Body of pancreas (tissue), 4 donors: Measurements from ENCODE around the gene NRN1L. TPM values are rescaled to one million over a fixed set of nuclear protein-coding genes. Genes with fewer than 3 reads are reported as not detected.

Experiments used
- ATAC-seq: fragments of 150-250 bp; one replicate; pipeline ENCODE4 v1.9.1; 2016
- DNase-seq, 4 donors: peaks; one replicate each; pipeline ENCODE4 v3.0.0-alpha.2; 2019
- H3K27ac ChIP-seq, 4 donors: fragments of 200-600 bp; sonication (generic); 1 replicate in 3 of 4; 2 replicates in 1 of 4; pipeline versions ENCODE4 v1.5.1 to v1.6.1; 2016 to 2019; ENCODE audit warnings: mild to moderate bottlenecking in 1 of 4, mixed read lengths in 1 of 4, moderate library complexity in 1 of 4
- H3K27me3 ChIP-seq, 2 donors: fragments of 200-600 bp; sonication (generic); one replicate each; pipeline ENCODE4 v1.6.0; 2016; ENCODE audit warnings: mild to moderate bottlenecking in 1 of 2
- H3K36me3 ChIP-seq, 2 donors: fragments of 200-600 bp; sonication (generic); replicated peaks in 1 of 2; 2 replicates each; pipeline ENCODE4 v1.5.1; 2016; ENCODE audit warnings: low read depth in 2 of 2; ENCODE audit not compliant: insufficient read depth in 1 of 2
- H3K4me1 ChIP-seq: fragments of 200-600 bp; sonication (generic); one replicate; pipeline ENCODE4 v1.6.0; 2016
- H3K4me3 ChIP-seq, 2 donors: fragments of 200-600 bp; sonication (generic); 1 replicate in 1 of 2; 2 replicates in 1 of 2; pipeline ENCODE4 v1.5.1; 2016 to 2019
- H3K9me3 ChIP-seq, 3 donors: fragments of 200-600 bp; sonication (generic); 1 replicate in 2 of 3; 2 replicates in 1 of 3; pipeline ENCODE4 v1.5.1; 2016
- CTCF ChIP-seq, 7 experiments: fragments of 450-650 bp in 4 of 7; fragments of 200-600 bp in 3 of 7; sonication (generic) in 3 of 7; IDR thresholded peaks; one replicate each; pipeline ENCODE4 v1.5.1; 2016 to 2019; ENCODE audit warnings: antibody characterized with exemption in 7 of 7
- POLR2A ChIP-seq, 3 donors: fragments of 450-650 bp; IDR thresholded peaks; one replicate each; pipeline ENCODE4 v1.6.1; 2016; ENCODE audit warnings: antibody characterized with exemption in 3 of 3, mild to moderate bottlenecking in 2 of 3
- WGBS, 2 donors: methylation state at CpG; one replicate each; pipeline ENCODE4 v1.1.5; 2017; 5-methylcytosine and 5-hydroxymethylcytosine counted together
- intact Hi-C: fragments of 100-400 bp; cut with DNase I; formaldehyde crosslinking; loops from one replicate; pipeline ENCODE4 v1.15.1; 2023
- total RNA-seq, 2 donors: library from RNA; depleted of rRNA; stranded (reverse); fragments of >200 nt; gene quantifications; one replicate each; pipeline ENCODE4 v1.1.0, GENCODE V29; 2016

NRN1L gene
- total RNA-seq, 2 donors from 2014 or later, result not detected

GRCh38 chr16:67892375-67892774 is 7.7 kb downstream of the NRN1L start:
- no peaks in the 10 kb centered on the region for H3K27me3 ChIP-seq
- DNase-seq, result no peak
- intact Hi-C loops, result no loop called here
- WGBS, 2 donors, result 53 to 58% methylated on average over 5 of the region's 5 CpGs
- H3K27ac ChIP-seq, result peak overlapping the region in 3 of 4 donors; percentile 90 to 99 (median 97)
- no peaks in the 10 kb centered on the region for H3K9me3 ChIP-seq
- no peak overlapping the region for H3K4me3 ChIP-seq
- no peak for TF ChIP-seq CTCF (IDR thresholded peaks at IDR 0.05)
- TF ChIP-seq POLR2A (IDR thresholded peaks at IDR 0.05), result no peak
- H3K36me3 ChIP-seq, result no peaks in the 10 kb centered on the region
- no peak for ATAC-seq
- H3K4me1 ChIP-seq, result peaks cover 26% of the 10 kb centered on the region

- TF ChIP-seq CTCF (IDR thresholded peaks at IDR 0.05) (no peak), POLR2A (IDR thresholded peaks at IDR 0.05) (peak; percentile 66 to 75 (median 73))
- H3K9me3 ChIP-seq, result no peaks in the 10 kb centered on the region
- DNase-seq (peak; percentile 96 to 98 (median 97)), ATAC-seq (peak; percentile 98)
- no peaks in the 10 kb centered on the region for H3K27me3 ChIP-seq
- no peaks in the 10 kb centered on the region for H3K36me3 ChIP-seq
- WGBS, 2 donors, result 0% methylated on average over 12 to 66 of the region's 90 CpGs
- H3K4me1 ChIP-seq, result peaks cover 26% of the 10 kb centered on the region
- peak within 1 kb of the TSS; percentile 65 to 67 for H3K4me3 ChIP-seq
- intact Hi-C loops, result no loop called here
- peak within 1 kb of the TSS; percentile 90 to 99 (median 96) for H3K27ac ChIP-seq
Observed at GRCh38 chr16:67892899-67893742, 8.4 kb downstream of the NRN1L start, which contains the start of gene PSKH1. Gene PSKH1, plus strand, starts transcription at chr16:67893254. Its CDS starts 15,496 bp downstream, at chr16:67908750.

GRCh38 chr16:67893743-67894399 is 9.2 kb downstream of the NRN1L start:
- Histone ChIP-seq H3K27ac (peak overlapping the region; percentile 90 to 99 (median 96)), H3K4me1 (peaks cover 26% of the 10 kb centered on the region), H3K27me3 (no peaks in the 10 kb centered on the region), H3K4me3 (peak overlapping the region; percentile 65 to 67), H3K36me3 (no peaks in the 10 kb centered on the region), H3K9me3 (no peaks in the 10 kb centered on the region)
- ATAC-seq, result peak; percentile 64
- 10 to 12% methylated on average over 9 to 14 of the region's 14 CpGs for WGBS, 2 donors
- intact Hi-C loops, result no loop called here
- peak; percentile 74 to 85 (median 80) for DNase-seq
- TF ChIP-seq POLR2A (IDR thresholded peaks at IDR 0.05) (peak in 2 of 3 donors; percentile 6 to 12), CTCF (IDR thresholded peaks at IDR 0.05) (no peak)

- H3K27ac ChIP-seq, result no peak overlapping the region
- WGBS, 2 donors, result 77 to 80% methylated on average over 3 of the region's 3 CpGs
- intact Hi-C loops, result no loop called here
Observed at GRCh38 chr16:67897231-67897630, 12.5 kb downstream of the NRN1L start.

More at GRCh38 chr16:67897231-67897630, 12.5 kb downstream of the NRN1L start:
- TF ChIP-seq POLR2A (IDR thresholded peaks at IDR 0.05), result no peak
- TF ChIP-seq CTCF (IDR thresholded peaks at IDR 0.05), result no peak
- no peaks in the 10 kb centered on the region for H3K27me3 ChIP-seq
- ATAC-seq, result no peak
- peaks cover 26% of the 10 kb centered on the region for H3K4me1 ChIP-seq
- no peak for DNase-seq
- no peaks in the 10 kb centered on the region for H3K9me3 ChIP-seq
- no peak overlapping the region for H3K4me3 ChIP-seq
- no peaks in the 10 kb centered on the region for H3K36me3 ChIP-seq
